ENCODE measurements around the gene TTC21B. TPM values are rescaled to one million over a fixed set of nuclear protein-coding genes. Genes with fewer than 3 reads are reported as not detected.

TTC21B gene
- total and polyA plus RNA-seq, 2 of the 8 experiments (the other 6 are each of a cell fraction or from before 2014, with no cell fraction given) = 6.9 to 20.8 TPM

DNA sequence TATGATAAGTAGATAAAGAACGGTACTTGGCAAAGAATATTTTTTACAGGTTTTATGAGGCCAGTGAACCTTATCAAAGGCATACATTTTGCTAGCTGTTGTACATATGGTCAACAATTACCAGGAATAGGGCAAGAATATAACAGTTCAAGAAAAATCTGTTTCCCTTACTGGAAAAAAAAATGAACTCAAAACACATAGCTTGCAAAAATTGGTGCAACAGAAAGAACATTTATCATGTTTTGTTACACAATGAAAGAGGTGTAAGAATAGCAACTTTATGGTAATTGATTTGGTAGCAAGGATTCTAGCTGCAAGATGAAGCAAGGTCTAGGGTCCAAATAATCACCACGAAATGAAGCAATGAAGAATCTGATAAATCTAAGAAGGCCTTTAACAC is 41.6 kb downstream of the TTC21B start:
- H2BK5ac ChIP-seq (ENCODE audit: low read depth, low read length) = no peak overlapping the region
- no peaks in the 10 kb centered on the region for H3K79me2 ChIP-seq (ENCODE audit: control insufficient read depth in 1 of 2, insufficient read depth in 2 of 2, low read length in 2 of 2)
- H3K23me2 ChIP-seq (ENCODE audit: low read depth, low read length) = no peaks in the 10 kb centered on the region; the same call in 1 of the 2 replicates
- no peak overlapping the region for H3K4ac ChIP-seq (replicated peaks; ENCODE audit: insufficient read length, low read depth, low read length)
- H3K56ac ChIP-seq (replicated peaks; ENCODE audit: insufficient read length, low read depth, low read length) = no peak overlapping the region
- H3K36me3 ChIP-seq (ENCODE audit: control insufficient read depth in 2 of 4, insufficient read depth in 4 of 4, low read length in 3 of 4) = peaks cover 0 to 36% (median 11%) of the 10 kb centered on the region in 4 experiments; a peak in 5 of 8 replicates
- H3K9me3 ChIP-seq (ENCODE audit: insufficient read depth in 2 of 2, low read depth in 1 of 2, low read length in 1 of 2) = no peaks in the 10 kb centered on the region
- no peak overlapping the region for H3K14ac ChIP-seq (ENCODE audit: insufficient read length)
- no peak overlapping the region for H4K8ac ChIP-seq (ENCODE audit: extremely low read depth, insufficient read depth, low read length)
- H2AK5ac ChIP-seq (ENCODE audit: low read depth, low read length) = no peak overlapping the region
- H2BK15ac ChIP-seq (ENCODE audit: low read length) = no peak overlapping the region
- H3K4me1 ChIP-seq (replicated peaks in 1 of 4; ENCODE audit: control insufficient read depth in 3 of 4, insufficient read depth in 4 of 4, low read length in 3 of 4) = no peaks in the 10 kb centered on the region
- no peaks in the 10 kb centered on the region for H4K20me1 ChIP-seq (replicated peaks in 1 of 2; ENCODE audit: control insufficient read depth in 1 of 2, insufficient read depth in 2 of 2, low read length in 2 of 2)
- no peak overlapping the region for H3K27ac ChIP-seq (ENCODE audit: low read depth, low read length)
- H4K91ac ChIP-seq (replicated peaks; ENCODE audit: insufficient read length, low read length) = no peak overlapping the region
- FAIRE-seq = no peak
- WGBS, 2 experiments (ENCODE audit: extremely low coverage in 1 of 2, insufficient coverage in 1 of 2, insufficient read length in 1 of 2, insufficient replicate concordance in 2 of 2, low coverage in 1 of 2, low lambda C conversion rate in 2 of 2, missing lambda C conversion rate in 1 of 2) = 90% methylated on average over 2 of the region's 2 CpGs; no CpG with 5 or more reads in 1 of the 2 experiments
- H3K27me3 ChIP-seq (replicated peaks in 1 of 4; ENCODE audit: control insufficient read depth in 3 of 4, extremely low read depth in 1 of 4, insufficient read depth in 3 of 4, low read length in 3 of 4) = no peaks in the 10 kb centered on the region
- CTCF ChIA-PET (ENCODE audit: partially characterized antibody) = no interaction called here
- H3K9ac ChIP-seq (replicated peaks in 1 of 4; ENCODE audit: extremely low read depth in 1 of 4, low read depth in 3 of 4, low read length in 3 of 4) = no peak overlapping the region
- H2BK12ac ChIP-seq (ENCODE audit: low read depth, low read length) = no peak overlapping the region
- DNase-seq (ENCODE audit: low read depth in 1 of 2, low spot score in 2 of 2) = no peak
- H2BK120ac ChIP-seq (replicated peaks; ENCODE audit: low read depth, low read length) = no peak overlapping the region
- H3K18ac ChIP-seq (ENCODE audit: extremely low read depth, low read length) = no peak overlapping the region
- no peak overlapping the region for H2BK20ac ChIP-seq (ENCODE audit: low read length)
- no peaks in the 10 kb centered on the region for H3K79me1 ChIP-seq (ENCODE audit: low read depth, low read length)
- H4K5ac ChIP-seq (ENCODE audit: insufficient read length, low read depth, low read length) = no peak overlapping the region
- POLR2A ChIA-PET (ENCODE audit: partially characterized antibody) = interaction anchor here (1.0 kb wide), 1 partner anchor 10 kb away, joined by 5 read pairs; no protein-coding TSS in a partner anchor
- no peak overlapping the region for H3K4me2 ChIP-seq (ENCODE audit: insufficient read depth in 1 of 2, low read depth in 2 of 2, low read length in 2 of 2)
- H3K4me3 ChIP-seq (ENCODE audit: extremely low read depth in 1 of 4, insufficient read depth in 2 of 4, low read depth in 3 of 4, low read length in 4 of 4) = no peak overlapping the region
- no peak overlapping the region for H3K23ac ChIP-seq (ENCODE audit: insufficient read length)
- H2AFZ ChIP-seq (ENCODE audit: low read length) = no peak overlapping the region
- TF ChIP-seq PHF8 (conservative IDR thresholded peaks at IDR 0.05; ENCODE audit: low read depth, low read length) = no peak
- TF ChIP-seq, protein P1, sequence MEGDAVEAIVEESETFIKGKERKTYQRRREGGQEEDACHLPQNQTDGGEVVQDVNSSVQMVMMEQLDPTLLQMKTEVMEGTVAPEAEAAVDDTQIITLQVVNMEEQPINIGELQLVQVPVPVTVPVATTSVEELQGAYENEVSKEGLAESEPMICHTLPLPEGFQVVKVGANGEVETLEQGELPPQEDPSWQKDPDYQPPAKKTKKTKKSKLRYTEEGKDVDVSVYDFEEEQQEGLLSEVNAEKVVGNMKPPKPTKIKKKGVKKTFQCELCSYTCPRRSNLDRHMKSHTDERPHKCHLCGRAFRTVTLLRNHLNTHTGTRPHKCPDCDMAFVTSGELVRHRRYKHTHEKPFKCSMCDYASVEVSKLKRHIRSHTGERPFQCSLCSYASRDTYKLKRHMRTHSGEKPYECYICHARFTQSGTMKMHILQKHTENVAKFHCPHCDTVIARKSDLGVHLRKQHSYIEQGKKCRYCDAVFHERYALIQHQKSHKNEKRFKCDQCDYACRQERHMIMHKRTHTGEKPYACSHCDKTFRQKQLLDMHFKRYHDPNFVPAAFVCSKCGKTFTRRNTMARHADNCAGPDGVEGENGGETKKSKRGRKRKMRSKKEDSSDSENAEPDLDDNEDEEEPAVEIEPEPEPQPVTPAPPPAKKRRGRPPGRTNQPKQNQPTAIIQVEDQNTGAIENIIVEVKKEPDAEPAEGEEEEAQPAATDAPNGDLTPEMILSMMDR (IDR thresholded peaks at IDR 0.05; ENCODE audit: control extremely low read depth in 1 of 3, insufficient read depth in 1 of 3, low read depth in 1 of 3, low read length in 3 of 3) = no peak
- no peak for TF ChIP-seq SP4 (IDR thresholded peaks at IDR 0.05; ENCODE audit: low read length)
- no peak for TF ChIP-seq CBX8 (IDR thresholded peaks at IDR 0.05; ENCODE audit: borderline replicate concordance, low read depth, low read length)
- TF ChIP-seq, protein P2, sequence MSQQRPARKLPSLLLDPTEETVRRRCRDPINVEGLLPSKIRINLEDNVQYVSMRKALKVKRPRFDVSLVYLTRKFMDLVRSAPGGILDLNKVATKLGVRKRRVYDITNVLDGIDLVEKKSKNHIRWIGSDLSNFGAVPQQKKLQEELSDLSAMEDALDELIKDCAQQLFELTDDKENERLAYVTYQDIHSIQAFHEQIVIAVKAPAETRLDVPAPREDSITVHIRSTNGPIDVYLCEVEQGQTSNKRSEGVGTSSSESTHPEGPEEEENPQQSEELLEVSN (IDR thresholded peaks at IDR 0.05) = no peak
